IMR-90 (cell line): ENCODE results near the gene SPAG4. TPM values are rescaled to one million over a fixed set of nuclear protein-coding genes. Genes with fewer than 3 reads are reported as not detected.

Experiments used
- ATAC-seq: fragments of 200-7000 bp; cut with Tn5 transposase; 2 replicates; pipeline ENCODE4 v1.9.1; 2020; ENCODE audit warnings: low read depth, mild to moderate bottlenecking, moderate library complexity
- BruUV-seq: library from RNA; stranded (reverse); fragments of 400-500 nt; replicated peaks from 2 replicates; lab custom pipeline; 2021; lab: Mats Ljungman, UMichigan
- CTCF ChIA-PET: fragments of 300-600 bp; formaldehyde crosslinking; extraction: SDS; loops from one replicate; lab custom pipeline; 2021; ENCODE audit warnings: antibody characterized with exemption; lab: Yijun Ruan, JAX
- POLR2A ChIA-PET: fragments of 300-600 bp; sonication (Branson Sonifier 250); formaldehyde crosslinking; loops from one replicate; lab custom pipeline; 2022; ENCODE audit warnings: antibody characterized with exemption; ENCODE audit not compliant: unreplicated experiment; lab: Charles Lee
- DNase-seq: peaks from one replicate; pipeline ENCODE4 v3.0.0; 2013
- H2AFZ ChIP-seq: replicated peaks from 2 replicates; pipeline ENCODE3; 2013; ENCODE audit warnings: low read length, mild to moderate bottlenecking; ENCODE audit not compliant: poor library complexity
- H2AK5ac ChIP-seq: 2 replicates; pipeline ENCODE4 v1.6.1; 2013; ENCODE audit warnings: low read depth, low read length, inconsistent platforms
- H2AK9ac ChIP-seq: replicated peaks from 2 replicates; pipeline ENCODE3; 2013; ENCODE audit warnings: mild to moderate bottlenecking, low read depth, low read length, moderate library complexity; ENCODE audit not compliant: poor library complexity
- H2BK120ac ChIP-seq: 2 replicates; pipeline ENCODE4 v1.6.1; 2013; ENCODE audit warnings: low read depth, low read length, inconsistent platforms
- H2BK15ac ChIP-seq: 3 replicates; pipeline ENCODE4 v1.6.1; 2013; ENCODE audit warnings: low read depth, low read length, inconsistent platforms
- H2BK20ac ChIP-seq: 2 replicates; pipeline ENCODE4 v1.6.1; 2013; ENCODE audit warnings: low read depth, mild to moderate bottlenecking, inconsistent platforms, low read length, moderate library complexity
- H2BK5ac ChIP-seq: 2 replicates; pipeline ENCODE4 v1.6.1; 2013; ENCODE audit warnings: mild to moderate bottlenecking, low read depth, low read length, inconsistent platforms; ENCODE audit not compliant: poor library complexity, severe bottlenecking
- H3K14ac ChIP-seq: replicated peaks from 2 replicates; pipeline ENCODE4 v1.6.1; 2013; ENCODE audit warnings: low read depth, low read length, inconsistent platforms
- H3K18ac ChIP-seq: 2 replicates; pipeline ENCODE4 v1.6.1; 2013; ENCODE audit warnings: low read depth, low read length, control low read depth
- H3K23ac ChIP-seq: 2 replicates; pipeline ENCODE4 v1.6.1; 2013; ENCODE audit warnings: low read depth, low read length, inconsistent platforms
- H3K27ac ChIP-seq: 2 replicates; pipeline ENCODE4 v1.5.1; 2013; ENCODE audit warnings: mild to moderate bottlenecking, control low read depth, low read length; ENCODE audit not compliant: insufficient read depth
- H3K27me3 ChIP-seq: 2 replicates; pipeline ENCODE4 v1.6.1; 2013; ENCODE audit warnings: low read length; ENCODE audit not compliant: control insufficient read depth, insufficient read depth
- H3K36me3 ChIP-seq: 2 replicates; pipeline ENCODE4 v1.6.1; 2013; ENCODE audit warnings: low read length, mixed read lengths; ENCODE audit not compliant: control insufficient read depth, insufficient read depth
- H3K4ac ChIP-seq: 2 replicates; pipeline ENCODE4 v1.6.1; 2013; ENCODE audit warnings: low read depth, low read length, inconsistent platforms
- H3K4me1 ChIP-seq: 2 replicates; pipeline ENCODE4 v1.6.1; 2013; ENCODE audit warnings: low read length, mixed read lengths; ENCODE audit not compliant: control insufficient read depth, insufficient read depth
- H3K4me2 ChIP-seq: 2 replicates; pipeline ENCODE4 v1.6.1; 2013; ENCODE audit warnings: low read depth, mild to moderate bottlenecking, control low read depth, low read length, moderate library complexity
- H3K4me3 ChIP-seq: 2 replicates; pipeline ENCODE4 v1.5.1; 2013; ENCODE audit warnings: low read depth, mild to moderate bottlenecking, control low read depth, low read length, moderate library complexity; ENCODE audit not compliant: insufficient read depth
- H3K56ac ChIP-seq: 2 replicates; pipeline ENCODE4 v1.6.1; 2013; ENCODE audit warnings: low read length, inconsistent platforms; ENCODE audit not compliant: insufficient read depth; ENCODE audit errors: extremely low read depth
- H3K79me1 ChIP-seq, 2 experiments: 2 replicates each; pipeline ENCODE4 v1.6.1; 2013; ENCODE audit warnings: low read length in 2 of 2, inconsistent platforms in 1 of 2, low read depth in 1 of 2
- H3K9ac ChIP-seq: 2 replicates; pipeline ENCODE4 v1.6.1; 2013; ENCODE audit warnings: low read depth, low read length, control low read depth
- H3K9me1 ChIP-seq: 2 replicates; pipeline ENCODE4 v1.6.1; 2013; ENCODE audit warnings: low read length, inconsistent platforms; ENCODE audit not compliant: insufficient read depth
- H3K9me3 ChIP-seq: 2 replicates; pipeline ENCODE4 v1.6.1; 2013; ENCODE audit warnings: low read length; ENCODE audit not compliant: control insufficient read depth, insufficient read depth
- H4K20me1 ChIP-seq: 2 replicates; pipeline ENCODE4 v1.6.1; 2013; ENCODE audit warnings: low read length, inconsistent platforms; ENCODE audit not compliant: insufficient read depth
- H4K5ac ChIP-seq: 2 replicates; pipeline ENCODE4 v1.6.1; 2013; ENCODE audit warnings: mild to moderate bottlenecking, low read depth, low read length, control low read depth
- H4K8ac ChIP-seq, 2 experiments: 2 replicates each; pipeline ENCODE4 v1.6.1; 2013; ENCODE audit warnings: low read depth in 2 of 2, low read length in 2 of 2, control low read depth in 1 of 2, inconsistent platforms in 1 of 2
- H4K91ac ChIP-seq: 2 replicates; pipeline ENCODE4 v1.6.1; 2013; ENCODE audit warnings: low read depth, low read length, inconsistent platforms; ENCODE audit not compliant: insufficient read depth
- BHLHE40 ChIP-seq: fragments of 150-350 bp; IDR thresholded peaks from 2 replicates; pipeline ENCODE4 v1.6.1; 2016; ENCODE audit warnings: mild to moderate bottlenecking, low read depth, low read length
- CEBPB ChIP-seq: IDR thresholded peaks from 2 replicates; pipeline ENCODE4 v1.6.1; 2012; ENCODE audit warnings: low read depth, low read length, improper control_type of control experiment
- CHD1 ChIP-seq: IDR thresholded peaks from 2 replicates; pipeline ENCODE4 v1.6.1; 2012; ENCODE audit warnings: low read depth, low read length, improper control_type of control experiment
- FOS ChIP-seq: fragments of 150-350 bp; IDR thresholded peaks from 2 replicates; pipeline ENCODE4 v1.6.1; 2016; ENCODE audit warnings: low read depth, low read length
- MAFK ChIP-seq: IDR thresholded peaks from 2 replicates; pipeline ENCODE4 v1.6.1; 2012; ENCODE audit warnings: low read depth, low read length, improper control_type of control experiment
- MAZ ChIP-seq: IDR thresholded peaks from 2 replicates; pipeline ENCODE4 v1.6.1; 2012; ENCODE audit warnings: low read depth, mild to moderate bottlenecking, low read length, improper control_type of control experiment, moderate library complexity, borderline replicate concordance
- MXI1 ChIP-seq: IDR thresholded peaks from 2 replicates; pipeline ENCODE4 v1.6.1; 2012; ENCODE audit warnings: low read depth, mild to moderate bottlenecking, low read length, moderate library complexity, borderline replicate concordance
- NFE2L2 ChIP-seq: fragments of 150-350 bp; IDR thresholded peaks from 2 replicates; pipeline ENCODE4 v1.6.1; 2016; ENCODE audit warnings: low read depth, mild to moderate bottlenecking, low read length
- POLR2A ChIP-seq: IDR thresholded peaks from 2 replicates; pipeline ENCODE4 v1.6.1; 2012; ENCODE audit warnings: mild to moderate bottlenecking, low read depth, low read length
- RAD21 ChIP-seq: IDR thresholded peaks from 2 replicates; pipeline ENCODE4 v1.6.1; 2012; ENCODE audit warnings: low read length, improper control_type of control experiment
- RCOR1 ChIP-seq: IDR thresholded peaks from 2 replicates; pipeline ENCODE4 v1.6.1; 2012; ENCODE audit warnings: mild to moderate bottlenecking, low read length, improper control_type of control experiment; ENCODE audit not compliant: insufficient replicate concordance
- RFX5 ChIP-seq: IDR thresholded peaks from 2 replicates; pipeline ENCODE4 v1.8.0; 2012; ENCODE audit warnings: low read depth, mild to moderate bottlenecking, low read length, moderate library complexity
- SMC3 ChIP-seq: fragments of 150-350 bp; IDR thresholded peaks from 2 replicates; pipeline ENCODE4 v1.6.1; 2016; ENCODE audit warnings: low read depth, mild to moderate bottlenecking, antibody characterized with exemption, low read length, moderate library complexity
- WGBS, 2 experiments: methylation state at CpG; one replicate each; pipeline versions ENCODE4 v1.1.5 to v1.1.7; 2013; ENCODE audit warnings: missing lambda C conversion rate in 2 of 2; ENCODE audit not compliant: insufficient read length in 1 of 2; ENCODE audit errors: extremely low coverage in 2 of 2; 5-methylcytosine and 5-hydroxymethylcytosine counted together
- dilution Hi-C: fragments of 300-500 bp; cut with HindIII; formaldehyde crosslinking; loops from one replicate; pipeline ENCODE4 v1.14.3; 2018; ENCODE audit warnings: low sequenced_read_pairs; ENCODE audit not compliant: unreplicated experiment
- in situ Hi-C: fragments of 300-500 bp; cut with MboI; formaldehyde crosslinking; loops from 3 replicates; pipeline ENCODE4 v1.14.3; 2019; ENCODE audit warnings: low sequenced_read_pairs, inconsistent platforms, mixed read lengths
- intact Hi-C: fragments of 100-400 bp; cut with micrococcal nuclease; formaldehyde crosslinking; loops from 2 replicates; pipeline ENCODE4 v1.10.0; 2022
- polyA plus RNA-seq, 3 experiments: library from polyadenylated mRNA; depleted of rRNA; stranded (reverse); fragments of >200 nt; gene quantifications; 2 replicates each; pipeline ENCODE4 v1.2.3, GENCODE V29; 2012; ENCODE audit warnings: low replicate concordance in 1 of 3
- total RNA-seq: library from RNA; depleted of rRNA; stranded (reverse); fragments of >200 nt; gene quantifications from 2 replicates; pipeline ENCODE4 v1.2.3, GENCODE V29; 2012
- TF ChIP-seq, protein P1 (sequence below): fragments of 150-350 bp; IDR thresholded peaks from 2 replicates; pipeline ENCODE4 v1.6.1; 2016; ENCODE audit warnings: low read depth, mild to moderate bottlenecking, low read length, moderate library complexity, borderline replicate concordance
- TF ChIP-seq, protein P2 (sequence below): fragments of 150-350 bp; IDR thresholded peaks from 2 replicates; pipeline ENCODE4 v1.6.1; 2017; ENCODE audit warnings: mild to moderate bottlenecking, antibody characterized with exemption, low read length, low read depth
- TF ChIP-seq, protein P3 (sequence below): conservative IDR thresholded peaks from 2 replicates; pipeline ENCODE4 v1.5.1; 2012; ENCODE audit warnings: mild to moderate bottlenecking, low read depth, low read length, improper control_type of control experiment

Gene SPAG4
- total and polyA plus RNA-seq, 2 of the 4 experiments (the other 2 are of a cell fraction) = 1.8 to 5.5 TPM

DNA sequence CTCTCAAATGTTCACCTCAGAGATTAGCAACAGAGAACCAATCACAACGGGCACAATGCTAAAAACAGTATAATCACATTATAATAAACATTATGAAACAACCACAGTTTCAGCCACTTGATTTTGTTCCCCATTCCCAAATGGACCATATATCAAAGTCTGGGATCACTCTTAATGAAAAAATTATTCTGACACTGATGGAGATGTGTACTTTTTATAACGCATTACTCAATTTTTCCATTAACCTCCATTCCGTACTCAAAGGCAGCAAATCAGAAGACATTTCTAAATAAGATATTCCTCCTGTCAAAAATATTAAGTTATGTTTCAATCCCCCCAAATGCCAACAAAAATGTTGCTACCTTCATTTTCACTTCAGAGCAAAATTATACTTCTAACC is 46.3 kb downstream of the SPAG4 start:
- Histone ChIP-seq H2BK120ac (no peak overlapping the region), H3K27me3 (no peaks in the 10 kb centered on the region), H3K36me3 (no peaks in the 10 kb centered on the region), H2BK5ac (no peak overlapping the region), H2BK20ac (no peak overlapping the region), H2BK15ac (no peak overlapping the region), H3K27ac (no peak overlapping the region), H3K14ac (no peak overlapping the region), H3K18ac (no peak overlapping the region), H4K20me1 (peaks cover 75% of the 10 kb centered on the region), H3K4me3 (0 out of 2 replicates have a peak overlapping the region, but pooled peaks have one; percentile 4), H4K8ac (no peak overlapping the region), H2AFZ (no peak overlapping the region), H3K4me2 (peak overlapping the region; percentile 98), H3K4ac (no peak overlapping the region), H2AK9ac (no peak overlapping the region), H4K5ac (no peak overlapping the region), H3K23ac (no peak overlapping the region), H3K9me1 (peaks cover 3% of the 10 kb centered on the region; the same call in 1 of the 2 replicates), H4K91ac (no peak overlapping the region), H3K4me1 (peaks cover 4% of the 10 kb centered on the region), H3K79me1 (peaks cover 0 to 37% of the 10 kb centered on the region in 2 experiments; a peak in 3 of 4 replicates), H3K56ac (no peak overlapping the region), H2AK5ac (no peak overlapping the region), H3K9me3 (no peaks in the 10 kb centered on the region), H3K9ac (no peak overlapping the region)
- no CpG with 5 or more reads among the region's 3 CpGs for WGBS, 2 experiments
- in situ Hi-C loops = no loop called here
- DNase-seq = no peak
- ChIA-PET POLR2A (no interaction called here), CTCF (no interaction called here)
- no peak for ATAC-seq
- TF ChIP-seq RCOR1 (no peak), SMC3 (no peak), MXI1 (no peak), CEBPB (no peak), POLR2A (no peak), BHLHE40 (no peak), CHD1 (no peak), FOS (no peak), RAD21 (no peak), MAZ (no peak), RFX5 (no peak), MAFK (no peak), NFE2L2 (no peak)
- TF ChIP-seq, protein P1, sequence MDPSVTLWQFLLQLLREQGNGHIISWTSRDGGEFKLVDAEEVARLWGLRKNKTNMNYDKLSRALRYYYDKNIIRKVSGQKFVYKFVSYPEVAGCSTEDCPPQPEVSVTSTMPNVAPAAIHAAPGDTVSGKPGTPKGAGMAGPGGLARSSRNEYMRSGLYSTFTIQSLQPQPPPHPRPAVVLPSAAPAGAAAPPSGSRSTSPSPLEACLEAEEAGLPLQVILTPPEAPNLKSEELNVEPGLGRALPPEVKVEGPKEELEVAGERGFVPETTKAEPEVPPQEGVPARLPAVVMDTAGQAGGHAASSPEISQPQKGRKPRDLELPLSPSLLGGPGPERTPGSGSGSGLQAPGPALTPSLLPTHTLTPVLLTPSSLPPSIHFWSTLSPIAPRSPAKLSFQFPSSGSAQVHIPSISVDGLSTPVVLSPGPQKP = no peak
- TF ChIP-seq, protein P2, sequence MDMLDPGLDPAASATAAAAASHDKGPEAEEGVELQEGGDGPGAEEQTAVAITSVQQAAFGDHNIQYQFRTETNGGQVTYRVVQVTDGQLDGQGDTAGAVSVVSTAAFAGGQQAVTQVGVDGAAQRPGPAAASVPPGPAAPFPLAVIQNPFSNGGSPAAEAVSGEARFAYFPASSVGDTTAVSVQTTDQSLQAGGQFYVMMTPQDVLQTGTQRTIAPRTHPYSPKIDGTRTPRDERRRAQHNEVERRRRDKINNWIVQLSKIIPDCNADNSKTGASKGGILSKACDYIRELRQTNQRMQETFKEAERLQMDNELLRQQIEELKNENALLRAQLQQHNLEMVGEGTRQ = no peak
- TF ChIP-seq, protein P3, sequence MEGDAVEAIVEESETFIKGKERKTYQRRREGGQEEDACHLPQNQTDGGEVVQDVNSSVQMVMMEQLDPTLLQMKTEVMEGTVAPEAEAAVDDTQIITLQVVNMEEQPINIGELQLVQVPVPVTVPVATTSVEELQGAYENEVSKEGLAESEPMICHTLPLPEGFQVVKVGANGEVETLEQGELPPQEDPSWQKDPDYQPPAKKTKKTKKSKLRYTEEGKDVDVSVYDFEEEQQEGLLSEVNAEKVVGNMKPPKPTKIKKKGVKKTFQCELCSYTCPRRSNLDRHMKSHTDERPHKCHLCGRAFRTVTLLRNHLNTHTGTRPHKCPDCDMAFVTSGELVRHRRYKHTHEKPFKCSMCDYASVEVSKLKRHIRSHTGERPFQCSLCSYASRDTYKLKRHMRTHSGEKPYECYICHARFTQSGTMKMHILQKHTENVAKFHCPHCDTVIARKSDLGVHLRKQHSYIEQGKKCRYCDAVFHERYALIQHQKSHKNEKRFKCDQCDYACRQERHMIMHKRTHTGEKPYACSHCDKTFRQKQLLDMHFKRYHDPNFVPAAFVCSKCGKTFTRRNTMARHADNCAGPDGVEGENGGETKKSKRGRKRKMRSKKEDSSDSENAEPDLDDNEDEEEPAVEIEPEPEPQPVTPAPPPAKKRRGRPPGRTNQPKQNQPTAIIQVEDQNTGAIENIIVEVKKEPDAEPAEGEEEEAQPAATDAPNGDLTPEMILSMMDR = no peak
- intact Hi-C loops = loop anchor here (5.0 to 10.0 kb wide), 2 partner anchors 97 to 150 kb away; no protein-coding TSS in a partner anchor
- dilution Hi-C loops = no loop called here
- BruUV-seq = no TSS peak
